Measurements from ENCODE around the gene PTPRN2. TPM values are rescaled to one million over a fixed set of nuclear protein-coding genes. Genes with fewer than 3 reads are reported as not detected.

Gene PTPRN2
- polyA plus RNA-seq, 1 of the 3 experiments (the other 2 are of a cell fraction), result 4.0 TPM

DNA sequence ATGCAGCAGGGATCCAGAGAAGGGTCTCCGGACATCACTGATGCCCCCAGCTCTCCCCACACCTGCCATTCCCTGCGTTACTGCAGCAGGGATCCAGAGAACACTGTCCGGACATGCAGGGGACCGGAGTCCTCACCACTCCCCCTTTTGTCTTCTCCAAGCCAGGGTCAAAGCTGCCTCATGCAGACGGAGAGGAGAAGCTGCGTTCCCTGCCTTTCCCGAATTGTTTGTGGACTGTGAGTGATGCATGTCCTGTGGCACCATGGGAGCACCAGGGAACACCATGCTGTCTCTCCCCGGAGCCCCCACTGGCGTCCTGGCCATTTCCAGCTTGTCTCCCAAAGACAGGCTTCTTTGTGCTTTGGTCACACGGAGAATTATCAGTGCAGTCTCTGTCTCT lies 599.7 kb downstream of the PTPRN2 start:
- Histone ChIP-seq H3K4me3 (ENCODE audit: low read depth in 2 of 2, low read length in 1 of 2) (no peak overlapping the region), H3K9me2 (no peaks in the 10 kb centered on the region), H3K4me1 (ENCODE audit: control insufficient read depth in 1 of 2, insufficient read depth in 2 of 2, low read depth in 1 of 2, low read length in 1 of 2) (peaks cover 0 to 28% of the 10 kb centered on the region in 2 experiments; a peak in 1 of 4 replicates), H3K4me2 (no peak overlapping the region), H3K9me3 (no peaks in the 10 kb centered on the region), H3K79me2 (ENCODE audit: insufficient read depth) (no peaks in the 10 kb centered on the region), H3K36me3 (replicated peaks in 1 of 2; ENCODE audit: control insufficient read depth in 1 of 2, insufficient read depth in 2 of 2, low read length in 1 of 2) (no peaks in the 10 kb centered on the region), H2AFZ (ENCODE audit: low read depth) (no peak overlapping the region), H3K27me3 (ENCODE audit: insufficient read depth) (no peaks in the 10 kb centered on the region), H3K9ac (no peak overlapping the region), H3K27ac (ENCODE audit: low read depth in 2 of 2, low read length in 1 of 2) (no peak overlapping the region), H4K20me1 (ENCODE audit: insufficient read depth) (no peaks in the 10 kb centered on the region), H3F3A (replicated peaks; ENCODE audit: insufficient read depth) (no peaks in the 10 kb centered on the region)
- 37% methylated on average over 10 of the region's 10 CpGs for WGBS (ENCODE audit: low lambda C conversion rate)
- POLR2A ChIA-PET, result no interaction called here
- no peak for DNase-seq
- CTCF ChIA-PET, result no interaction called here
- TF ChIP-seq RFX5 (IDR thresholded peaks at IDR 0.05; ENCODE audit: low read length) (no peak), FOSL2 (IDR thresholded peaks at IDR 0.05; ENCODE audit: borderline replicate concordance, low read depth) (no peak), FOXJ3 (CRISPR knock-in tag; IDR thresholded peaks at IDR 0.05) (no peak), NRF1 (IDR thresholded peaks at IDR 0.05; ENCODE audit: low read depth, low read length) (no peak), NFIC (IDR thresholded peaks at IDR 0.05; ENCODE audit: borderline replicate concordance) (no peak), GABPA (IDR thresholded peaks at IDR 0.05; ENCODE audit: low read depth) (no peak), MXI1 (IDR thresholded peaks at IDR 0.05; ENCODE audit: low read depth, low read length) (no peak), RXRA (IDR thresholded peaks at IDR 0.05; ENCODE audit: borderline replicate concordance, low read depth) (no peak), YY1 (IDR thresholded peaks at IDR 0.05; ENCODE audit: low read depth) (no peak), MEF2A (IDR thresholded peaks at IDR 0.05; ENCODE audit: borderline replicate concordance, low read depth) (no peak), RAD21 (IDR thresholded peaks at IDR 0.05; ENCODE audit: low read length) (no peak), POLR2AphosphoS5 (IDR thresholded peaks at IDR 0.05; ENCODE audit: low read depth, low read length) (no peak), FOXM1 (IDR thresholded peaks at IDR 0.05; ENCODE audit: low read depth) (no peak), TCF12 (IDR thresholded peaks at IDR 0.05) (no peak), SMC3 (IDR thresholded peaks at IDR 0.05; ENCODE audit: low read depth, low read length) (no peak)
- TF ChIP-seq, protein P1, sequence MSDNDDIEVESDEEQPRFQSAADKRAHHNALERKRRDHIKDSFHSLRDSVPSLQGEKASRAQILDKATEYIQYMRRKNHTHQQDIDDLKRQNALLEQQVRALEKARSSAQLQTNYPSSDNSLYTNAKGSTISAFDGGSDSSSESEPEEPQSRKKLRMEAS (IDR thresholded peaks at IDR 0.05; ENCODE audit: low read depth), result no peak
- TF ChIP-seq, protein P2, sequence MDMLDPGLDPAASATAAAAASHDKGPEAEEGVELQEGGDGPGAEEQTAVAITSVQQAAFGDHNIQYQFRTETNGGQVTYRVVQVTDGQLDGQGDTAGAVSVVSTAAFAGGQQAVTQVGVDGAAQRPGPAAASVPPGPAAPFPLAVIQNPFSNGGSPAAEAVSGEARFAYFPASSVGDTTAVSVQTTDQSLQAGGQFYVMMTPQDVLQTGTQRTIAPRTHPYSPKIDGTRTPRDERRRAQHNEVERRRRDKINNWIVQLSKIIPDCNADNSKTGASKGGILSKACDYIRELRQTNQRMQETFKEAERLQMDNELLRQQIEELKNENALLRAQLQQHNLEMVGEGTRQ (IDR thresholded peaks at IDR 0.05; ENCODE audit: borderline replicate concordance, low read depth, low read length), result no peak
- TF ChIP-seq, protein P3, sequence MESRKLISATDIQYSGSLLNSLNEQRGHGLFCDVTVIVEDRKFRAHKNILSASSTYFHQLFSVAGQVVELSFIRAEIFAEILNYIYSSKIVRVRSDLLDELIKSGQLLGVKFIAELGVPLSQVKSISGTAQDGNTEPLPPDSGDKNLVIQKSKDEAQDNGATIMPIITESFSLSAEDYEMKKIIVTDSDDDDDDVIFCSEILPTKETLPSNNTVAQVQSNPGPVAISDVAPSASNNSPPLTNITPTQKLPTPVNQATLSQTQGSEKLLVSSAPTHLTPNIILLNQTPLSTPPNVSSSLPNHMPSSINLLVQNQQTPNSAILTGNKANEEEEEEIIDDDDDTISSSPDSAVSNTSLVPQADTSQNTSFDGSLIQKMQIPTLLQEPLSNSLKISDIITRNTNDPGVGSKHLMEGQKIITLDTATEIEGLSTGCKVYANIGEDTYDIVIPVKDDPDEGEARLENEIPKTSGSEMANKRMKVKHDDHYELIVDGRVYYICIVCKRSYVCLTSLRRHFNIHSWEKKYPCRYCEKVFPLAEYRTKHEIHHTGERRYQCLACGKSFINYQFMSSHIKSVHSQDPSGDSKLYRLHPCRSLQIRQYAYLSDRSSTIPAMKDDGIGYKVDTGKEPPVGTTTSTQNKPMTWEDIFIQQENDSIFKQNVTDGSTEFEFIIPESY (IDR thresholded peaks at IDR 0.05; ENCODE audit: borderline replicate concordance, low read depth), result no peak

DNA sequence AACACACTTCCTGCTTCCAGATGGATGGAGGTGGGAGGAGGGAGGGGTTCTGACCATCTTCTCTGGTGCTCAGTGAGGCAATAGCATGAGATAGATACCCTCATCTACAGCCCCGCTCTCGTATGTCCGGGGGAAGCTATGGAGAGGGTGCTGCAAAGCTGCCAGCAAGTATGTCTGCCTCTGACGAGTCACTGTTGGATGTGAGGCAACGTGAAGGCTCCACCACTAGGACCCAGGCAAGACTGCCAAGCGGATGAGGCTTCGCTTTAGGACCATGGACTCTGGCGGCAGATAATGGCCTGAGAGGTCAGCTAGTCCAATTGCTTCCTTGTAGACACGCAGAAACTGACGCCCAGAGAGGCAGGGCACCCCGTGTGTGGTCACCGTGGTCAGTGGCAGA lies 601.6 kb downstream of the PTPRN2 start:
- DNase-seq, result no peak
- no peaks in the 10 kb centered on the region for H3K9me2 ChIP-seq
- H3K4me1 ChIP-seq (ENCODE audit: control insufficient read depth in 1 of 2, insufficient read depth in 2 of 2, low read depth in 1 of 2, low read length in 1 of 2), result peaks cover 0 to 19% of the 10 kb centered on the region in 2 experiments; a peak in 1 of 4 replicates
- H3K9ac ChIP-seq, result no peak overlapping the region
- TF ChIP-seq RXRA (IDR thresholded peaks at IDR 0.05; ENCODE audit: borderline replicate concordance, low read depth) (no peak), TCF12 (IDR thresholded peaks at IDR 0.05) (no peak), RFX5 (IDR thresholded peaks at IDR 0.05; ENCODE audit: low read length) (no peak), RAD21 (IDR thresholded peaks at IDR 0.05; ENCODE audit: low read length) (no peak), FOSL2 (IDR thresholded peaks at IDR 0.05; ENCODE audit: borderline replicate concordance, low read depth) (no peak), GABPA (IDR thresholded peaks at IDR 0.05; ENCODE audit: low read depth) (no peak), JUND (IDR thresholded peaks at IDR 0.05) (no peak), TAF1 (IDR thresholded peaks at IDR 0.05; ENCODE audit: borderline replicate concordance, low read depth, low read length) (no peak), FOXM1 (IDR thresholded peaks at IDR 0.05; ENCODE audit: low read depth) (no peak), POLR2AphosphoS5 (IDR thresholded peaks at IDR 0.05; ENCODE audit: low read depth, low read length) (no peak)
- TF ChIP-seq, protein P4, sequence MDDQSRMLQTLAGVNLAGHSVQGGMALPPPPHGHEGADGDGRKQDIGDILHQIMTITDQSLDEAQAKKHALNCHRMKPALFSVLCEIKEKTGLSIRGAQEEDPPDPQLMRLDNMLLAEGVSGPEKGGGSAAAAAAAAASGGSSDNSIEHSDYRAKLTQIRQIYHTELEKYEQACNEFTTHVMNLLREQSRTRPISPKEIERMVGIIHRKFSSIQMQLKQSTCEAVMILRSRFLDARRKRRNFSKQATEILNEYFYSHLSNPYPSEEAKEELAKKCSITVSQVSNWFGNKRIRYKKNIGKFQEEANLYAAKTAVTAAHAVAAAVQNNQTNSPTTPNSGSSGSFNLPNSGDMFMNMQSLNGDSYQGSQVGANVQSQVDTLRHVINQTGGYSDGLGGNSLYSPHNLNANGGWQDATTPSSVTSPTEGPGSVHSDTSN (IDR thresholded peaks at IDR 0.05), result no peak
- no peaks in the 10 kb centered on the region for H3K9me3 ChIP-seq
- H3K27me3 ChIP-seq (ENCODE audit: insufficient read depth), result no peaks in the 10 kb centered on the region
- POLR2A ChIA-PET, result no interaction called here
- H3K4me2 ChIP-seq, result no peak overlapping the region
- H3K36me3 ChIP-seq (replicated peaks in 1 of 2; ENCODE audit: control insufficient read depth in 1 of 2, insufficient read depth in 2 of 2, low read length in 1 of 2), result no peaks in the 10 kb centered on the region
- H3K79me2 ChIP-seq (ENCODE audit: insufficient read depth), result no peaks in the 10 kb centered on the region
- H2AFZ ChIP-seq (ENCODE audit: low read depth), result no peak overlapping the region
- WGBS (ENCODE audit: low lambda C conversion rate), result 52% methylated on average over 9 of the region's 12 CpGs
- H3K27ac ChIP-seq (ENCODE audit: low read depth in 2 of 2, low read length in 1 of 2), result no peak overlapping the region
- no peaks in the 10 kb centered on the region for H4K20me1 ChIP-seq (ENCODE audit: insufficient read depth)
- no peaks in the 10 kb centered on the region for H3F3A ChIP-seq (replicated peaks; ENCODE audit: insufficient read depth)
- no peak overlapping the region for H3K4me3 ChIP-seq (ENCODE audit: low read depth in 2 of 2, low read length in 1 of 2)
- CTCF ChIA-PET, result no interaction called here
